ENCODE measurements around the gene NFIA.
A peak's percentile ranks its signal among the peaks of the same experiment; 100 is the strongest.

Gene NFIA

GRCh38 chr1:61284248-61284854 lies 202.0 kb downstream of the NFIA start:
- DNase-seq (ENCODE audit: low read depth, low spot score) = no peak
- TF ChIP-seq, protein P1, sequence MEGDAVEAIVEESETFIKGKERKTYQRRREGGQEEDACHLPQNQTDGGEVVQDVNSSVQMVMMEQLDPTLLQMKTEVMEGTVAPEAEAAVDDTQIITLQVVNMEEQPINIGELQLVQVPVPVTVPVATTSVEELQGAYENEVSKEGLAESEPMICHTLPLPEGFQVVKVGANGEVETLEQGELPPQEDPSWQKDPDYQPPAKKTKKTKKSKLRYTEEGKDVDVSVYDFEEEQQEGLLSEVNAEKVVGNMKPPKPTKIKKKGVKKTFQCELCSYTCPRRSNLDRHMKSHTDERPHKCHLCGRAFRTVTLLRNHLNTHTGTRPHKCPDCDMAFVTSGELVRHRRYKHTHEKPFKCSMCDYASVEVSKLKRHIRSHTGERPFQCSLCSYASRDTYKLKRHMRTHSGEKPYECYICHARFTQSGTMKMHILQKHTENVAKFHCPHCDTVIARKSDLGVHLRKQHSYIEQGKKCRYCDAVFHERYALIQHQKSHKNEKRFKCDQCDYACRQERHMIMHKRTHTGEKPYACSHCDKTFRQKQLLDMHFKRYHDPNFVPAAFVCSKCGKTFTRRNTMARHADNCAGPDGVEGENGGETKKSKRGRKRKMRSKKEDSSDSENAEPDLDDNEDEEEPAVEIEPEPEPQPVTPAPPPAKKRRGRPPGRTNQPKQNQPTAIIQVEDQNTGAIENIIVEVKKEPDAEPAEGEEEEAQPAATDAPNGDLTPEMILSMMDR (IDR thresholded peaks at IDR 0.05; ENCODE audit: low read depth, low read length) = no peak
- H3K4me3 ChIP-seq (ENCODE audit: low read depth, low read length) = no peak overlapping the region
- in situ Hi-C loops (cut with HindIII; ENCODE audit: low sequenced_read_pairs) = no loop called here

GRCh38 chr1:61284936-61285335 lies 202.6 kb downstream of the NFIA start:
- TF ChIP-seq, protein P1 (IDR thresholded peaks at IDR 0.05; ENCODE audit: low read depth, low read length) = no peak
- in situ Hi-C loops (cut with HindIII; ENCODE audit: low sequenced_read_pairs) = no loop called here
- DNase-seq (ENCODE audit: low read depth, low spot score) = no peak
- no peak overlapping the region for H3K4me3 ChIP-seq (ENCODE audit: low read depth, low read length)

DNA sequence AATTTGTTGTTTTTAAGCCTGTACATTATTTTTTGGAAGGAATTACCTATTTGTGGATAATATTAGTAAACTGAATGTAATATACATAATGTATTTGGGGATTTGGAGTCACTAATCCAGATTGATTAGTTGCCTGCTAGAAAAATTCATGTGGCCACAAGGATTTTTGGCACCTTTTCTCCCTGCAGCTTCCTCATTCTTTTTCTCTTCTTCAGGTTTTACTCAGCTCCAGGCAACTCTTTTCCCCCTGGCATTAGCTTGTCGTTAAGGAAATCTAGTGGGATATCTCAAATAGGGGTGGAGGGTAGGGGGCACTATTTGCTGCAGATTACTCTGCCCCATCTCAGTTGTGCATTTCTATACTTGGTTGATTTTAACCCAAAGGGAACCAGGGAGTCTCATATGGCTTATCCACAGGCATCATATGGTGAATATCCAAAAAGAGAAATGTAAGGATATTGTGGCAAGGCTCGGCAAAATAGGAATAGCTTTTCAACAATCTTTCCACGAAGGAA lies 203.1 kb downstream of the NFIA start:
- TF ChIP-seq, protein P1 (IDR thresholded peaks at IDR 0.05; ENCODE audit: low read depth, low read length) = no peak
- no peak for DNase-seq (ENCODE audit: low read depth, low spot score)
- no peak overlapping the region for H3K4me3 ChIP-seq (ENCODE audit: low read depth, low read length)
- in situ Hi-C loops (cut with HindIII; ENCODE audit: low sequenced_read_pairs) = no loop called here

- in situ Hi-C loops (cut with HindIII; ENCODE audit: low sequenced_read_pairs) = no loop called here
- peak; percentile 53 for DNase-seq (ENCODE audit: low read depth, low spot score)
- TF ChIP-seq, protein P1 (IDR thresholded peaks at IDR 0.05; ENCODE audit: low read depth, low read length) = no peak
- no peak overlapping the region for H3K4me3 ChIP-seq (ENCODE audit: low read depth, low read length)
These were observed 204.7 kb downstream of the NFIA start for GRCh38 chr1:61287014-61287413.

DNA sequence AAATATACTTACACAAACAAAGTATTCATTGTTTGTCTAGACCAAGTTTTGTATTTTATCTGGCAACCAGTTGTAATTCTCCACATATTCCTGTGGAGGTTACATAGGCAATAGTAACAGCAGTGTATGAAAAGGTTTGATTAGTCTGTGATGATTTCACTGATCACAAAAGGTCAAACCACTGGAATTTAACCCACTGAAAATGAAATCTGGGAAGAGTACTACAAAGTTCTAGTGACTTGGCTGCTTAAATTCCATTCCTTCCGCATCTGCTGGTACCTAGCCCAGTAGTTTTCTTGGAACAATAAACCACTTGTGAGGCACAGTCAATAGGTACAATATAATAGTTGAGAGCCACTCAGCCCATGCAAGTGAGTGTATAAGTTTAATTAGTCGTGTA lies 205.4 kb downstream of the NFIA start:
- in situ Hi-C loops (cut with HindIII; ENCODE audit: low sequenced_read_pairs) = no loop called here
- peak; percentile 95 for DNase-seq (ENCODE audit: low read depth, low spot score)
- no peak overlapping the region for H3K4me3 ChIP-seq (ENCODE audit: low read depth, low read length)
- TF ChIP-seq, protein P1 (IDR thresholded peaks at IDR 0.05; ENCODE audit: low read depth, low read length) = no peak

GRCh38 chr1:61289232-61290098 lies 207.1 kb downstream of the NFIA start:
- DNase-seq (ENCODE audit: low read depth, low spot score) = no peak
- in situ Hi-C loops (cut with HindIII; ENCODE audit: low sequenced_read_pairs) = no loop called here
- TF ChIP-seq, protein P1 (IDR thresholded peaks at IDR 0.05; ENCODE audit: low read depth, low read length) = no peak

More at GRCh38 chr1:61289232-61290098, 207.1 kb downstream of the NFIA start:
- H3K4me3 ChIP-seq (ENCODE audit: low read depth, low read length) = no peak overlapping the region

Data from astrocyte of the spinal cord (primary cell).